Measurements from ENCODE around the gene FAM13C.

DNA sequence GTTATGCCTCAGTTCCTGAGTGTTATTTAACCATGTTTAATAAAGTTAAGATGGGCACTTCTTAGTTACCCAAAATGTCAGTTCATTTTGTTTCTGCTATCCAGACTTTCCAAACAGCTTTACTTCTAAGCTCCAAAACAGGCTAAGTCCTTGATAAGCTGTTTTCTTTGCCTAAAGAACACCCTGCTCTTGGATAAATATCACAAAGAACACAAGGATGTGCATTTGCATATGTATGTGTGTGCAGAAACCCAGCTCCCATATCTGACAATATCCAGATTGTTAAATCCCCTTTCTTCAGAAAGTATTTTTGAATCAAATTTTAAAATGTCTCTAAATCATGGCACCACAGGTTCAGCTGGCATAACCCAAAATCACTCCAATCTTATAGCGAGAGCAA lies 19.6 kb downstream of the FAM13C start:
- TF ChIP-seq, protein P1, sequence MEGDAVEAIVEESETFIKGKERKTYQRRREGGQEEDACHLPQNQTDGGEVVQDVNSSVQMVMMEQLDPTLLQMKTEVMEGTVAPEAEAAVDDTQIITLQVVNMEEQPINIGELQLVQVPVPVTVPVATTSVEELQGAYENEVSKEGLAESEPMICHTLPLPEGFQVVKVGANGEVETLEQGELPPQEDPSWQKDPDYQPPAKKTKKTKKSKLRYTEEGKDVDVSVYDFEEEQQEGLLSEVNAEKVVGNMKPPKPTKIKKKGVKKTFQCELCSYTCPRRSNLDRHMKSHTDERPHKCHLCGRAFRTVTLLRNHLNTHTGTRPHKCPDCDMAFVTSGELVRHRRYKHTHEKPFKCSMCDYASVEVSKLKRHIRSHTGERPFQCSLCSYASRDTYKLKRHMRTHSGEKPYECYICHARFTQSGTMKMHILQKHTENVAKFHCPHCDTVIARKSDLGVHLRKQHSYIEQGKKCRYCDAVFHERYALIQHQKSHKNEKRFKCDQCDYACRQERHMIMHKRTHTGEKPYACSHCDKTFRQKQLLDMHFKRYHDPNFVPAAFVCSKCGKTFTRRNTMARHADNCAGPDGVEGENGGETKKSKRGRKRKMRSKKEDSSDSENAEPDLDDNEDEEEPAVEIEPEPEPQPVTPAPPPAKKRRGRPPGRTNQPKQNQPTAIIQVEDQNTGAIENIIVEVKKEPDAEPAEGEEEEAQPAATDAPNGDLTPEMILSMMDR (IDR thresholded peaks at IDR 0.05), result no peak
- no peak for TF ChIP-seq POLR2AphosphoS5 (IDR thresholded peaks at IDR 0.05)
